ENCODE measurements around the gene TMEM175. TPM values are rescaled to one million over a fixed set of nuclear protein-coding genes. Genes with fewer than 3 reads are reported as not detected.

The TMEM175 gene
- total RNA-seq, 1 experiment from 2014 or later: 18.8 TPM

DNA sequence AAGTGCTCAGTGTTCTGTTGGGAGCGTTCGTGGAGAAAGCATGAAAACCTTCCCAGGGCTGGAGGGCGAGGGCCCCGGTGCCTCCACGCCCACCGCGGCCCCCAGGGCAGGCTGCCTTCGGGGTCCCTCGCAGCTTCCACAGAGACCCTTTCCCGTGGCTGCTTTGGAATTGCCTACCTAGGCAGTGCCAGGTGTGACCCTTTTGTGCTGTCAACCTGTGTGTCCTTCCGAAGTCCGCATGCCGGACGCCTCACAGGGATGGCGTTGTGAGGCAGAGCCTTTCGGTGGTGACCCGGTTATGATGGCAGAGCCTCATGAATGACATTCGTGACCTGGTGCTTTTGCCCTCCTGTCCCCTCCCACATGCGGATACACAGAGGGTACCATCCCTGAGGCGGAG is 17.4 kb downstream of the TMEM175 start:
- CTCF ChIA-PET: no interaction called here
- intact Hi-C loops (cut with micrococcal nuclease; ENCODE audit: unreplicated experiment): no loop called here
- H3K27ac Mint-ChIP-seq (ENCODE audit: unreplicated experiment): no peak overlapping the region
- no TSS peak for BruUV-seq (replicated peaks)
- no peaks in the 10 kb centered on the region for H3K36me3 Mint-ChIP-seq (ENCODE audit: insufficient read depth, unreplicated experiment)
- no peak overlapping the region for H3K4me3 Mint-ChIP-seq (ENCODE audit: low read depth, unreplicated experiment)
- H3K4me1 Mint-ChIP-seq (ENCODE audit: low read depth, unreplicated experiment): no peaks in the 10 kb centered on the region
- DNase-seq: no peak
- H3K27me3 Mint-ChIP-seq (ENCODE audit: unreplicated experiment): no peaks in the 10 kb centered on the region
- TF ChIP-seq, protein P1, sequence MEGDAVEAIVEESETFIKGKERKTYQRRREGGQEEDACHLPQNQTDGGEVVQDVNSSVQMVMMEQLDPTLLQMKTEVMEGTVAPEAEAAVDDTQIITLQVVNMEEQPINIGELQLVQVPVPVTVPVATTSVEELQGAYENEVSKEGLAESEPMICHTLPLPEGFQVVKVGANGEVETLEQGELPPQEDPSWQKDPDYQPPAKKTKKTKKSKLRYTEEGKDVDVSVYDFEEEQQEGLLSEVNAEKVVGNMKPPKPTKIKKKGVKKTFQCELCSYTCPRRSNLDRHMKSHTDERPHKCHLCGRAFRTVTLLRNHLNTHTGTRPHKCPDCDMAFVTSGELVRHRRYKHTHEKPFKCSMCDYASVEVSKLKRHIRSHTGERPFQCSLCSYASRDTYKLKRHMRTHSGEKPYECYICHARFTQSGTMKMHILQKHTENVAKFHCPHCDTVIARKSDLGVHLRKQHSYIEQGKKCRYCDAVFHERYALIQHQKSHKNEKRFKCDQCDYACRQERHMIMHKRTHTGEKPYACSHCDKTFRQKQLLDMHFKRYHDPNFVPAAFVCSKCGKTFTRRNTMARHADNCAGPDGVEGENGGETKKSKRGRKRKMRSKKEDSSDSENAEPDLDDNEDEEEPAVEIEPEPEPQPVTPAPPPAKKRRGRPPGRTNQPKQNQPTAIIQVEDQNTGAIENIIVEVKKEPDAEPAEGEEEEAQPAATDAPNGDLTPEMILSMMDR (IDR thresholded peaks at IDR 0.05; ENCODE audit: unreplicated experiment): no peak
- no peaks in the 10 kb centered on the region for H3K9me3 Mint-ChIP-seq (ENCODE audit: low read depth, unreplicated experiment)

DNA sequence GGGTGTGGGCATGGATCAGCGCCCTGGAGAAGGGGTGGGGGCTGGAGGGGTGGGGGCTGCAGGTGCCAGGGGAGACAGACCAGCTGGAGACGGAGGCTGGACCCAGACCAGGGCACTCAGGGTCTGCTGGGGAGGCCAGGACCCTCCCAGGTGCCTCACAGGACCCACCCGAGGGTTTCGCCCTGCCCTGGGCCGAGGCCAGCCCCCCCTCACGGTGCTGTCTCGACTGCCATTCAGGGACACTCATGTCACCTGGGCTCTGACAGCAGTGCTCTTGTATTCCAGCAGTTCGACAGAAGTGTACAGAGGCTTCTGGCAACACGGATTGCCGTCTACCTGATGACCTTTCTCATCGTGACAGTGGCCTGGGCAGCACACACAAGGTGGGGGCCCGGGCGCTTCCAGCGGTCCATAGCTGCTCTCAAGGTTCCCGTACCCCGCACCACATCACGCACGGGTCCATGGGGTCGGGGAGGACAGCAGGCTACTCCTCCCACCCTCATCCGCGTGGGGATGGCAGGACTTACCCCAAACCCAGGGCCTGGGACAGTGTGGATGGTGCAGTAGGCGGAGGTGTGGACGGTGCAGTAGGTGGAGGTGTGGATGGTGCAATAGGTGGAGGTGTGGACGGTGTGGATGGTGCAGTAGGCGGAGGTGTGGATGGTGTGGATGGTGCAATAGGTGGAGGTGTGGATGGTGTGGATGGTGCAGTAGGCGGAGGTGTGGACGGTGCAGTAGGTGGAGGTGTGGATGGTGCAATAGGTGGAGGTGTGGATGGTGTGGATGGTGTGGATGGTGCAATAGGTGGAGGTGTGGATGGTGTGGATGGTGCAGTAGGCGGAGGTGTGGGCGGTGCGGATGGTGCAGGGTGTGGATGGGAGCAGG is 18.1 kb downstream of the TMEM175 start:
- no peak for DNase-seq
- H3K4me1 Mint-ChIP-seq (ENCODE audit: low read depth, unreplicated experiment): no peaks in the 10 kb centered on the region
- no peaks in the 10 kb centered on the region for H3K9me3 Mint-ChIP-seq (ENCODE audit: low read depth, unreplicated experiment)
- BruUV-seq (replicated peaks): no TSS peak
- TF ChIP-seq, protein P1 (IDR thresholded peaks at IDR 0.05; ENCODE audit: unreplicated experiment): no peak
- H3K4me3 Mint-ChIP-seq (ENCODE audit: low read depth, unreplicated experiment): no peak overlapping the region
- no peaks in the 10 kb centered on the region for H3K36me3 Mint-ChIP-seq (ENCODE audit: insufficient read depth, unreplicated experiment)
- intact Hi-C loops (cut with micrococcal nuclease; ENCODE audit: unreplicated experiment): no loop called here
- CTCF ChIA-PET: no interaction called here
- no peak overlapping the region for H3K27ac Mint-ChIP-seq (ENCODE audit: unreplicated experiment)
- H3K27me3 Mint-ChIP-seq (ENCODE audit: unreplicated experiment): no peaks in the 10 kb centered on the region

DNA sequence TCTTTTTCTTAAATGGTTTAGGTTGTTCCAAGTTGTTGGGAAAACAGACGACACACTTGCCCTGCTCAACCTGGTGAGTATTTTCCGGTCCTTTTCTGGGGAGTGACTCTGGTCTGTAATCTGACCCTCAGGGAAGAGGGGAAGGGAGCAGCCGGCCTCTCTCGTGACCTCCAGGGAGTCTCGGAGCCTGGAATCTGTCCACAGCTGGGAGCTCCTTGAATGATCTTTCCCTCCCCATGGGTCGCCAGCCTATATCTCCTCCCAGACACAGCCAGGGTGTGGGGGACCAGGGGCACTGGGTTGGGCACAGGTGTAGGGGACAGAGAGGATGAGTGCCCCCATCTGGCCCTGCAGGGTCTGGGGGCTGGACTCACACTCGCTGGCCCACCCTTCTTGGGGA is 18.9 kb downstream of the TMEM175 start:
- no TSS peak for BruUV-seq (replicated peaks)
- Mint-ChIP-seq H3K36me3 (ENCODE audit: insufficient read depth, unreplicated experiment) (no peaks in the 10 kb centered on the region), H3K27ac (ENCODE audit: unreplicated experiment) (no peak overlapping the region), H3K4me3 (ENCODE audit: low read depth, unreplicated experiment) (no peak overlapping the region), H3K27me3 (ENCODE audit: unreplicated experiment) (no peaks in the 10 kb centered on the region), H3K9me3 (ENCODE audit: low read depth, unreplicated experiment) (no peaks in the 10 kb centered on the region), H3K4me1 (ENCODE audit: low read depth, unreplicated experiment) (no peaks in the 10 kb centered on the region)
- no peak for DNase-seq
- TF ChIP-seq, protein P1 (IDR thresholded peaks at IDR 0.05; ENCODE audit: unreplicated experiment): no peak
- CTCF ChIA-PET: no interaction called here
- intact Hi-C loops (cut with micrococcal nuclease; ENCODE audit: unreplicated experiment): no loop called here

DNA sequence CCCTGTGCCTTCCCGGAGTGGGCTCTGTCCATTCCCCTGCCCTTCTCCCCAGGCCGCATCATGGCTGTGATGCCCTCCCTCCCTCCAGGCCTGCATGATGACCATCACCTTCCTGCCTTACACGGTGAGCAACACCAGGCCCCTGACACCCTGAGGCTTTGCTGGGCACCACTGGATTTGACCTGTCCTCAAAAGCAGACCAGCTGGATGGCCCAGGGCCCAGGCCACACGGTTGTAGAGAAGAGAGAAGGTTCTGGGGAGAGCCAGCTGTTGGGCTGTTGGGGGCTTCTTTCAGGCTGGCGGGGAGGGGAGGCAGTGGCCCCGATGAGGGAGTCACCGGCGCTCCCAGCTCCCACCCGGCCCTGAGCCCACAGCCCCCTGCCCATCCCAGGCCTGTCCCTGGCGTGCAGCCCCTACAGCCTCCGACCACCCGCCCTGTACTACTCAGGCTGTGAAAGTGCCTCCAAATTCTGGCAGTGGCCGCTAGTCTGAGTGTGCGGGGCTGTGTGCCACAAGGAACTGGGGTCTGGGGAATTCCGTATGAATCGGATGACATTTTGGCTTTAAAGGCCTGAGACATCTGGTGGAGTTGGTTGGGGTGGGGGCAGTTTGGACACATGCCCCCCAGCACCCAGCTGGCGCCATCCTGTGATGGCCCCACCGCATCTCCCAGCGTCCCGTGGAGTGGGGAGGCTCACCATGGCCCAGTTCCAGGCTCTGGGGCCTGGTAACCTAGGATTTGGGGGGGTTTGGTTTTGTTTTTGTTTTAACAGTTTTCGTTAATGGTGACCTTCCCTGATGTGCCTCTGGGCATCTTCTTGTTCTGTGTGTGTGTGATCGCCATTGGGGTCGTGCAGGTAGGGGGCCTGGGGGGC is 19.6 kb downstream of the TMEM175 start:
- H3K36me3 Mint-ChIP-seq (ENCODE audit: insufficient read depth, unreplicated experiment): no peaks in the 10 kb centered on the region
- DNase-seq: no peak

More for the DNA sequence above, 19.6 kb downstream of the TMEM175 start:
- Mint-ChIP-seq H3K9me3 (ENCODE audit: low read depth, unreplicated experiment) (no peaks in the 10 kb centered on the region), H3K27me3 (ENCODE audit: unreplicated experiment) (no peaks in the 10 kb centered on the region), H3K4me1 (ENCODE audit: low read depth, unreplicated experiment) (no peaks in the 10 kb centered on the region), H3K27ac (ENCODE audit: unreplicated experiment) (no peak overlapping the region), H3K4me3 (ENCODE audit: low read depth, unreplicated experiment) (no peak overlapping the region)
- CTCF ChIA-PET: no interaction called here
- no TSS peak for BruUV-seq (replicated peaks)
- intact Hi-C loops (cut with micrococcal nuclease; ENCODE audit: unreplicated experiment): no loop called here
- TF ChIP-seq, protein P1 (IDR thresholded peaks at IDR 0.05; ENCODE audit: unreplicated experiment): no peak

Data from Calu3 (cell line).